ENCODE results near the gene MESP2. TPM values are rescaled to one million over a fixed set of nuclear protein-coding genes. Genes with fewer than 3 reads are reported as not detected.

MESP2 gene
- total and polyA plus RNA-seq, 2 of the 13 experiments (the other 11 are each of a cell fraction or from before 2014, with no cell fraction given): not detected

- TF ChIP-seq CEBPB (IDR thresholded peaks at IDR 0.05; ENCODE audit: borderline replicate concordance, low read depth, low read length) (no peak), FOXJ3 (CRISPR knock-in tag; IDR thresholded peaks at IDR 0.05; ENCODE audit: borderline replicate concordance) (no peak), ZC3H13 (CRISPR knock-in tag; IDR thresholded peaks at IDR 0.05) (no peak), BORCS8-MEF2B (CRISPR knock-in tag; IDR thresholded peaks at IDR 0.05) (no peak), ZNF597 (CRISPR knock-in tag; IDR thresholded peaks at IDR 0.05) (no peak), NRL (CRISPR knock-in tag; IDR thresholded peaks at IDR 0.05; ENCODE audit: borderline replicate concordance) (no peak), SALL1 (CRISPR knock-in tag; IDR thresholded peaks at IDR 0.05) (no peak)
These were observed 1.1 kb downstream of the MESP2 start (continued) for GRCh38 chr15:89777073-89777751.

DNA sequence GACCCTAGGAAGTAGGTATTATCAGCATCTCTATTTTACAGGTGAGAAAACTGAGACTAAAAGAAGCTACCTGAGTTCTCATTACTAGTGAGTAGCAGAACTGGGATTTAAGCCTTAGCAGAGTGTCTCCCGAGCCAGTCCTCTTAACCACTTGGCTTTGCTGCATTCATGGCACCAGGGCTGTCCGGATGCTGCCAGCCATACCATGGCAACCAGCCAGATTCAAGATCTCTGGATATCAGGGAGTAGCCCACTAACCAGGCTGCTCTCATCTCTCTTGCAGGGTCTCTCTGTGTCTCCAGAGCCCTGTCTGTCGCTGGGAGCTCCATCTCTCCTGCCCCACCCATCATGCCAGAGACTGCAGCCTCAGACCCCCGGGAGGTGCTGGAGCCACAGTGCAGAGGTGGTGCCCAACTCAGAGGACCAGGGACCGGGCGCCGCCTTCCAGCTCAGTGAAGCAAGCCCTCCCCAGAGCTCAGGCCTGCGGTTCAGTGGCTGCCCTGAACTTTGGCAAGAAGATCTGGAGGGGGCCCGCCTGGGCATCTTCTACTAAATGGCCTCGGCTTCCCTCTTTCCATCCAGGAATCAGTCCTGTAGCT is 1.7 kb downstream of the MESP2 start:
- no peaks in the 10 kb centered on the region for H4K20me1 ChIP-seq (ENCODE audit: insufficient read depth, low read length)
- H3K9ac ChIP-seq (ENCODE audit: insufficient read depth, low read depth, low read length): no peak overlapping the region
- POLR2A ChIA-PET: no interaction called here
- DNase-seq (ENCODE audit: low spot score) (no peak), ATAC-seq (no peak), FAIRE-seq (no peak)
- no peak overlapping the region for H3K27ac ChIP-seq (ENCODE audit: extremely low read length, insufficient read depth, low read length)
- CTCF ChIA-PET (ENCODE audit: low intra/inter-chr PET ratio, low total read pairs): no interaction called here
- no TSS peak for BruUV-seq (replicated peaks)
- H3K4me1 ChIP-seq (ENCODE audit: insufficient read depth, low read length): peaks cover 48% of the 10 kb centered on the region
- in situ Hi-C loops (cut with HindIII; ENCODE audit: extremely low pct_ligation_motif_present, low pct_unique_long_range_greater_than_20kb): no loop called here
- H3K79me2 ChIP-seq (ENCODE audit: insufficient read depth, low read length): no peaks in the 10 kb centered on the region
- H3K27me3 ChIP-seq (ENCODE audit: control insufficient read depth in 1 of 2, insufficient read depth in 2 of 2, low read length in 2 of 2): peaks cover 2 to 8% of the 10 kb centered on the region in 2 experiments; a peak in 3 of 5 replicates
- no peaks in the 10 kb centered on the region for H3K9me3 ChIP-seq (ENCODE audit: low read length)
- H3K4me2 ChIP-seq (ENCODE audit: low read depth, low read length): no peak overlapping the region
- 24% methylated on average over 7 of the region's 10 CpGs for WGBS (ENCODE audit: low lambda C conversion rate)
- H3K36me3 ChIP-seq (replicated peaks in 1 of 2; ENCODE audit: control insufficient read depth in 1 of 2, insufficient read depth in 2 of 2, low read length in 2 of 2): no peaks in the 10 kb centered on the region
- H3K4me3 ChIP-seq (replicated peaks in 1 of 3; ENCODE audit: insufficient read depth in 1 of 3, low read depth in 2 of 3, low read length in 3 of 3): no peak overlapping the region
- intact Hi-C loops (cut with micrococcal nuclease; ENCODE audit: unreplicated experiment): no loop called here
- H2AFZ ChIP-seq (ENCODE audit: low read length): no peak overlapping the region
- TF ChIP-seq ZNF792 (CRISPR knock-in tag; IDR thresholded peaks at IDR 0.05) (no peak), SAP130 (CRISPR knock-in tag; IDR thresholded peaks at IDR 0.05; ENCODE audit: low read depth) (no peak), HOMEZ (CRISPR knock-in tag; IDR thresholded peaks at IDR 0.05; ENCODE audit: low read depth) (no peak), NFE2L2 (IDR thresholded peaks at IDR 0.05; ENCODE audit: low read length) (no peak), POLR2AphosphoS5 (IDR thresholded peaks at IDR 0.05; ENCODE audit: low read depth, low read length) (no peak), ZNF841 (CRISPR knock-in tag; IDR thresholded peaks at IDR 0.05; ENCODE audit: borderline replicate concordance) (no peak), NFKB2 (CRISPR knock-in tag; IDR thresholded peaks at IDR 0.05; ENCODE audit: borderline replicate concordance) (no peak), ZNF10 (CRISPR knock-in tag; IDR thresholded peaks at IDR 0.05; ENCODE audit: borderline replicate concordance, low read depth) (no peak), HDAC1 (CRISPR knock-in tag; IDR thresholded peaks at IDR 0.05) (no peak), ZNF564 (CRISPR knock-in tag; IDR thresholded peaks at IDR 0.05) (no peak), SATB2 (CRISPR knock-in tag; IDR thresholded peaks at IDR 0.05) (no peak), SMC3 (IDR thresholded peaks at IDR 0.05; ENCODE audit: low read length) (no peak), ZNF343 (CRISPR knock-in tag; IDR thresholded peaks at IDR 0.05) (no peak), SIX1 (CRISPR knock-in tag; IDR thresholded peaks at IDR 0.05; ENCODE audit: borderline replicate concordance) (no peak)
- TF ChIP-seq, protein P1, sequence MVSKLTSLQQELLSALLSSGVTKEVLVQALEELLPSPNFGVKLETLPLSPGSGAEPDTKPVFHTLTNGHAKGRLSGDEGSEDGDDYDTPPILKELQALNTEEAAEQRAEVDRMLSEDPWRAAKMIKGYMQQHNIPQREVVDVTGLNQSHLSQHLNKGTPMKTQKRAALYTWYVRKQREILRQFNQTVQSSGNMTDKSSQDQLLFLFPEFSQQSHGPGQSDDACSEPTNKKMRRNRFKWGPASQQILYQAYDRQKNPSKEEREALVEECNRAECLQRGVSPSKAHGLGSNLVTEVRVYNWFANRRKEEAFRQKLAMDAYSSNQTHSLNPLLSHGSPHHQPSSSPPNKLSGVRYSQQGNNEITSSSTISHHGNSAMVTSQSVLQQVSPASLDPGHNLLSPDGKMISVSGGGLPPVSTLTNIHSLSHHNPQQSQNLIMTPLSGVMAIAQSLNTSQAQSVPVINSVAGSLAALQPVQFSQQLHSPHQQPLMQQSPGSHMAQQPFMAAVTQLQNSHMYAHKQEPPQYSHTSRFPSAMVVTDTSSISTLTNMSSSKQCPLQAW (CRISPR knock-in tag; IDR thresholded peaks at IDR 0.05): no peak
